H7 (cell line): ENCODE data around the gene OR11G2. TPM values are rescaled to one million over a fixed set of nuclear protein-coding genes. Genes with fewer than 3 reads are reported as not detected.

ENCODE experiments used
- total RNA-seq: library from RNA; depleted of rRNA; stranded (reverse); fragments of >200 nt; shearing (Covaris generic); gene quantifications from 2 replicates; pipeline ENCODE4 v1.2.3, GENCODE V29; 2014; rRNA removed

Gene OR11G2
- total RNA-seq, 1 experiment from 2014 or later, result not detected

Other genes starting within 250 kb of the OR11G2 start
- not detected in 2 replicates for gene OR4K15, start 215.3 kb upstream of the OR11G2 start, total RNA-seq
- not detected in 2 replicates for gene OR4Q2, start 188.7 kb upstream of the OR11G2 start, total RNA-seq
- gene OR4K14, start 171.6 kb upstream of the OR11G2 start, total RNA-seq, result not detected in 2 replicates
- gene OR4K13, start 154.9 kb upstream of the OR11G2 start, total RNA-seq, result not detected in 2 replicates
- not detected in 2 replicates for gene OR4L1, start 130.9 kb upstream of the OR11G2 start, total RNA-seq
- gene OR4K17, start 80.2 kb upstream of the OR11G2 start, total RNA-seq, result not detected in 2 replicates
- gene OR4N5, start 52.1 kb upstream of the OR11G2 start, total RNA-seq, result not detected in 2 replicates
- not detected in 2 replicates for gene OR11H6, start 32.8 kb downstream of the OR11G2 start, total RNA-seq
- gene OR11H7, start 38.1 kb downstream of the OR11G2 start, total RNA-seq, result not detected in 2 replicates
- gene OR11H4, start 48.4 kb downstream of the OR11G2 start, total RNA-seq, result not detected in 2 replicates
- gene TTC5, start 115.1 kb downstream of the OR11G2 start, total RNA-seq, result 13.4 and 15.3 TPM in 2 replicates
- gene CCNB1IP1, start 142.4 kb downstream of the OR11G2 start, total RNA-seq, result 174 and 295 TPM in 2 replicates
- 26.5 and 31.6 TPM in 2 replicates for gene PARP2, start 152.7 kb downstream of the OR11G2 start, total RNA-seq
- 10.5 and 12.6 TPM in 2 replicates for gene TEP1, start 222.6 kb downstream of the OR11G2 start, total RNA-seq
- 0.28 TPM in 1 of 2 replicates, not detected in the other for gene KLHL33, start 245.3 kb downstream of the OR11G2 start, total RNA-seq